Stimulated activated naive CD4-positive, alpha-beta T cell (primary cell): ENCODE measurements around the gene CORO2A.
"Not testable (repeated sequence)": the region's sequence is repeated elsewhere in the genome, so short reads cannot be mapped to it uniquely, and the experiment has no call there.

ENCODE experiments used
- DNase-seq, 6 experiments: peaks; one replicate each; lab custom pipeline; 2025; lab: John Stamatoyannopoulos, UW

Gene CORO2A

DNA sequence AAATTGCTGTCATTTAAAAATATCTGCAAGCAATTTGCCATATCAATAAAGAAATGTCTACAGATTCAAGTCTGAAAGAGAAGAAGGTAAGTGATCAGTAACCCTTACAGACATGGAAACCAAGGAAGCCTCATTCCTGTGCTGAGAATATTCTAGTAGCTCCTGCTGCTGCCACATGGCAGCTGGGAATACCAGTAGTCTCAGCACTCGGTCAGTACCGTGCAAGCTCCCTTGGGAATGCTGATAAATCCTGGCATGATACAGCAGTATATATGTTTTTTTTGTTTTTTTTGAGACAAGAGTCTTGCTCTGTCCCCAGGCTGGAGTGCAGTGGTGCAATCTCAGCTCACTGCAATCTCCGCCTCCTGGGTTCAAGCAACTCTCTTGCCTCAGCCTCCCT, 108.0 kb downstream of the CORO2A start:
- DNase-seq, result no peak

DNA sequence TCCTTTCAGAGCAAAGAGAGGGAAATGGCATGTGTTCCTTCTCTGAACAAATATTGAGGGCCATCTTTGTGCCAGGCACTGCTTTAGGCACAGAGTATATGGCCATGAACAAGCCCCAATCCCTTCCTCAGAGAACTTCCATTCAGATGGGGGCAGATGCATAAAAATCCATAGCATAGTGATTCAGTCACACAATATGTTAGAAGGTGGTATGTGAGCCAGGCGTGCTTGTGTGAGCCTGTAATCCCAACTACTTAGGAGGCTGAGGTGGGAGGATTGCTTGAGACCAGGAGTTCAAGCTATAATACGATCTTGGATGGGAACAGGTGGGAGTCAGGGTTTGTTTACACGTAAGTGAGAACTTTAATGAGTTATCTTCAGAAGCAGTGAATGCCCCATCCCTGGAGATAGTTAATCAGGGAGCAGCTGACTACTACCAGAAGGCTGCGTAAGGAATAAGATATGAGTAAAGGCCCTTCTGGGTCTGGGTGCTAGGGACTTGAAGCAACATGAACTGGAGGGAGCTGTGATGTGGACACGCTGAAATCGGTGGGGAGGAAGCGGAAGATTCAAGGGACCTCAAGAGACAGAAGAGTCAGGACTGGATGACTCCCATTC, 108.8 kb downstream of the CORO2A start:
- DNase-seq, result no peak

- no peak for DNase-seq
Measured at GRCh38 chr9:98083061-98083501, 109.4 kb downstream of the CORO2A start.

GRCh38 chr9:98081477-98082219, 110.8 kb downstream of the CORO2A start:
- no peak for DNase-seq

GRCh38 chr9:98080780-98081179, 111.7 kb downstream of the CORO2A start:
- no peak for DNase-seq

GRCh38 chr9:98080326-98080725, 112.1 kb downstream of the CORO2A start:
- DNase-seq, result no peak

GRCh38 chr9:98078895-98079294, 113.5 kb downstream of the CORO2A start:
- no peak for DNase-seq

DNA sequence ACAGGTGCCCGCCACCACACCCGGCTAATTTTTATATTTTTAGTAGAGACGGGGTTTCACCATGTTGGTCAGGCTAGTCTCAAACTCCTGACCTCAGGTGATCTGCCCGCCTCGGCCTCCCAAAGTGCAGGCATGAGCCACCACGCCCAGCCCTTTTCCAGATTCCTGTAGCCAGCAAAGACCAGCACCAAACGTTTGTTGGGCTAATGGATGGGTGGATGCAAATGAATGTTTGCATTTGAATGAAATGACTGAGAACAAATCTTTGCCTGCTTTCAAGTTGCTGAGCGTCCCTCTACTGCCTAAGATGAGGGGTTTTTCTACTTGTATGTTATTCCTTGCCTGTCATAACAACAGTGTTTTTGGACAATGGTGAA, 115.9 kb downstream of the CORO2A start:
- not testable (repeated sequence) for DNase-seq

GRCh38 chr9:98075332-98075805, 117.1 kb downstream of the CORO2A start:
- DNase-seq, result no peak

- peak; percentile 9 to 78 (median 52) for DNase-seq
Measured at GRCh38 chr9:98074115-98074990, 118.1 kb downstream of the CORO2A start.

- no peak for DNase-seq
Measured at GRCh38 chr9:98071737-98072136, 120.7 kb downstream of the CORO2A start.
